ENCODE data around the gene CXADR. TPM values are rescaled to one million over a fixed set of nuclear protein-coding genes. Genes with fewer than 3 reads are reported as not detected.

The CXADR gene
- total and polyA plus RNA-seq, 4 donors, result 6.3 to 40.2 (median 18.8) TPM

DNA sequence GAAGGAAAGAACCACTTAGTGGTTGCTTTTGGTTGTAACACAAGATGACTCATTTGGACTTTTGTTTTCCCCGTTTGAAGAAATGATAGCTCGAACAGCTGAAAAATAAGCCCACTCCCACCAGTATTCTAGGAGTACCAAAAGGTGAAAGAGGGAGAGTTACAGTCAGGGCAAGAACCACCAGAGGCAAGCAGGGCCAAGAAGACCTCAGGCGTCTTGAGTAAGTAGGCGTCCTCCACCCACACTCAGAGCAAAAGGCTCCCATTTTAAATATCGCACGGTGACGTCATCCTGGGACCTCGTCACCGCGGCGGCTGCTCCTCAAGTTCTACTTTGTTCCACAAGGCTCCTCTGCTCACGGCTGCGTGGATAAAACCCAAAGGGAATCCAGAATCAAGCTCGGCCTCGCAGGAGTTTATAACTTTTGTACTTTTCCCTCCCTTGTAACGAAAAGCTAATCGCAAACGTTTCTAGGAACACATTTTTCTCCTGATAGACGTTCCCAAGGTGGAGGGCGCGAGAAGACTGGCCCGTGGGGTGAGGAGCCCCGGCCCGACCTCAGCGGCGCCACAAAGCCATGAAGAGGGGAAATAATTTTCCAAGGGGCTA is 98.7 kb downstream of the CXADR start:
- Histone ChIP-seq H3K4me3 (peak overlapping the region; percentile 91), H3K4me1 (ENCODE audit: control insufficient read depth in 5 of 5, insufficient read depth in 5 of 5, low read length in 5 of 5) (peaks cover 0 to 11% (median 2%) of the 10 kb centered on the region in 5 donors), H3K27me3 (ENCODE audit: control insufficient read depth in 3 of 3, insufficient read depth in 3 of 3, low read length in 2 of 3) (no peaks in the 10 kb centered on the region), H3K36me3 (ENCODE audit: control insufficient read depth in 4 of 4, insufficient read depth in 4 of 4, low read length in 4 of 4) (peaks cover 0 to 11% (median 3%) of the 10 kb centered on the region in 4 donors), H3K9ac (ENCODE audit: insufficient read depth in 1 of 2, low read length in 2 of 2) (peak overlapping the region; percentile 99 to 100), H3K9me3 (ENCODE audit: control insufficient read depth in 4 of 4, insufficient read depth in 3 of 4, low read length in 3 of 4) (no peaks in the 10 kb centered on the region), H3K27ac (ENCODE audit: low read depth in 1 of 2, low read length in 1 of 2) (peak overlapping the region; percentile 74 to 96)
- DNase-seq, result peak; percentile 90 to 95 (median 95)
- TF ChIP-seq, protein P1, sequence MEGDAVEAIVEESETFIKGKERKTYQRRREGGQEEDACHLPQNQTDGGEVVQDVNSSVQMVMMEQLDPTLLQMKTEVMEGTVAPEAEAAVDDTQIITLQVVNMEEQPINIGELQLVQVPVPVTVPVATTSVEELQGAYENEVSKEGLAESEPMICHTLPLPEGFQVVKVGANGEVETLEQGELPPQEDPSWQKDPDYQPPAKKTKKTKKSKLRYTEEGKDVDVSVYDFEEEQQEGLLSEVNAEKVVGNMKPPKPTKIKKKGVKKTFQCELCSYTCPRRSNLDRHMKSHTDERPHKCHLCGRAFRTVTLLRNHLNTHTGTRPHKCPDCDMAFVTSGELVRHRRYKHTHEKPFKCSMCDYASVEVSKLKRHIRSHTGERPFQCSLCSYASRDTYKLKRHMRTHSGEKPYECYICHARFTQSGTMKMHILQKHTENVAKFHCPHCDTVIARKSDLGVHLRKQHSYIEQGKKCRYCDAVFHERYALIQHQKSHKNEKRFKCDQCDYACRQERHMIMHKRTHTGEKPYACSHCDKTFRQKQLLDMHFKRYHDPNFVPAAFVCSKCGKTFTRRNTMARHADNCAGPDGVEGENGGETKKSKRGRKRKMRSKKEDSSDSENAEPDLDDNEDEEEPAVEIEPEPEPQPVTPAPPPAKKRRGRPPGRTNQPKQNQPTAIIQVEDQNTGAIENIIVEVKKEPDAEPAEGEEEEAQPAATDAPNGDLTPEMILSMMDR (IDR thresholded peaks at IDR 0.05; ENCODE audit: control extremely low read depth, extremely low read depth), result no peak
- 1% methylated on average over 26 of the region's 26 CpGs for WGBS, 2 donors
- ATAC-seq (ENCODE audit: insufficient read depth, low FRiP score), result peak; percentile 29

DNA sequence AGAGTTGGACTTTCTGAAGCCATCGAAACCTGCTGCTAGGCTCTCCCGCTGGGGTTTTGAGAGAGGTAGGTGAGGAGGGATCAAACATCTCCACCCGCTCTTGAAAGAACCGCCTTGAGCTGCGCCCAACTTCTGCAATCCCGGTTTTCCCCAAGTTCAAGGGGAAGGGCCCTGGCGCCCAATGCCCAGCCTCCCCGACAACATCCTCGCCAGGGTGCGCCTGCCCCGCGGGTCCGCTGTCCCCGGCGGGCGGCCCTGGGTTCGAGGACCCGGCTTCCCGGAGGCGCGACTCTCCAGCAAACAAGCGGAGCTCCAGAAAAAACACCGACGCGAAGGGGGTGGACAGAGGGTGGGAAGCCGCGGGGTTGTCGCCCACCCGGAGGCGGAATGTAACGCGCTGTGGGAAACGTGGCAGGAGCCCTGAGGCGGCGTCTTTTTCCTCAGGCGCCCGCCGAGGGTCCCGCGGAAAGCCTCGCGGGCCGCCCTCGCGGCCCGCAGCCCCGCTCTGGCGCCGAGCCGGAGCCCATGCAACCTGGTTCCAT is 99.3 kb downstream of the CXADR start:
- H3K4me1 ChIP-seq (ENCODE audit: control insufficient read depth in 5 of 5, insufficient read depth in 5 of 5, low read length in 5 of 5), result peaks cover 0 to 11% (median 3%) of the 10 kb centered on the region in 5 donors
- H3K4me3 ChIP-seq, result peak overlapping the region; percentile 91
- DNase-seq (peak in 2 of 3 donors; percentile 62 to 64), ATAC-seq (ENCODE audit: insufficient read depth, low FRiP score) (peak; percentile 41)
- H3K27me3 ChIP-seq (ENCODE audit: control insufficient read depth in 3 of 3, insufficient read depth in 3 of 3, low read length in 2 of 3), result no peaks in the 10 kb centered on the region
- TF ChIP-seq, protein P1 (IDR thresholded peaks at IDR 0.05; ENCODE audit: control extremely low read depth, extremely low read depth), result no peak
- H3K36me3 ChIP-seq (ENCODE audit: control insufficient read depth in 4 of 4, insufficient read depth in 4 of 4, low read length in 4 of 4), result peaks cover 0 to 11% (median 3%) of the 10 kb centered on the region in 4 donors
- 0 to 1% methylated on average over 49 to 50 of the region's 50 CpGs for WGBS, 2 donors
- H3K27ac ChIP-seq (ENCODE audit: low read depth in 1 of 2, low read length in 1 of 2), result peak overlapping the region; percentile 74 to 96
- no peaks in the 10 kb centered on the region for H3K9me3 ChIP-seq (ENCODE audit: control insufficient read depth in 4 of 4, insufficient read depth in 3 of 4, low read length in 3 of 4)
- peak overlapping the region; percentile 99 to 100 for H3K9ac ChIP-seq (ENCODE audit: insufficient read depth in 1 of 2, low read length in 2 of 2)

DNA sequence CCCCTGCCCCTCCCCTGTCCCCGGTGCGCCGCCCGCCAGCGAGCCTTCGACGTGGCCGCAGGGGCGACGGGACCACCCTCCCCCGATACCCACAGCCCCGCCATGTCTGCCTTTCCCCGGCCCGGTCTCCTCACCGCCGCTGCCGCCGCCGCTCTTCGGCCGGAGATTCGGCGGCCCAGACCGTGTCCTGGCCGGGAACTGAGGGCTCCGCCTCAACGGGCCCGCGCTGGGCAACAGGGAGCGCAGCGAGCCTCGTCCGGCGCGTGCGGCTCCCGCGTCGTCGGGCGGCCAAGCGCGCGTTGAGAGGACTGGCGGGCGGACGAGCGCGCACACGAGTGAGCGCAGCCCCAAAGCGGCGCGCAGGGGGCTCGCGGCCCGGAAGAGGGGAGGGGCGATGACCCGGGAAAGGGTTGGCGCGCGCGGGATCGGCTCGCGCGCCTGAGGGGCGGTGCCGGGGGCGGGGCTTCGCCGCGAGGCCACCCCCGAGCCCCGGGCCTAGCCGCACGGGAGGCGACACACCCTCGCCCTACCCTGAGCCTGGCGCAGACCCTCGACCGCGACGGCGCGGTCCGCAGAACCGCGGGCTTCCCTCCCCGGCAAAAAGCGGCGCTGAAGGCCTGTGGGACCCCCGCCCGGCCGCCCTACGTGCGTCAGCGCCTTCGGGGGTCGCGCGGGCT is 99.9 kb downstream of the CXADR start, which contains the start of gene BTG3:
Gene BTG3 (minus strand): TSS at position 337 of the 677 bp plus-strand sequence. CDS start 3,757 bp downstream, outside the sequence.
- H3K4me3 ChIP-seq, result peak within 1 kb of the TSS; percentile 91
- DNase-seq, result peak; percentile 88 to 94 (median 88)
- H3K36me3 ChIP-seq (ENCODE audit: control insufficient read depth in 4 of 4, insufficient read depth in 4 of 4, low read length in 4 of 4), result peaks cover 0 to 6% (median 3%) of the 10 kb centered on the region in 4 donors
- H3K27me3 ChIP-seq (ENCODE audit: control insufficient read depth in 3 of 3, insufficient read depth in 3 of 3, low read length in 2 of 3), result no peaks in the 10 kb centered on the region
- peak; percentile 95 for ATAC-seq (ENCODE audit: insufficient read depth, low FRiP score)
- peak within 1 kb of the TSS; percentile 99 to 100 for H3K9ac ChIP-seq (ENCODE audit: insufficient read depth in 1 of 2, low read length in 2 of 2)
- peaks cover 0 to 11% (median 3%) of the 10 kb centered on the region in 5 donors for H3K4me1 ChIP-seq (ENCODE audit: control insufficient read depth in 5 of 5, insufficient read depth in 5 of 5, low read length in 5 of 5)
- no peaks in the 10 kb centered on the region for H3K9me3 ChIP-seq (ENCODE audit: control insufficient read depth in 4 of 4, insufficient read depth in 3 of 4, low read length in 3 of 4)
- peak within 1 kb of the TSS; percentile 74 to 96 for H3K27ac ChIP-seq (ENCODE audit: low read depth in 1 of 2, low read length in 1 of 2)
- TF ChIP-seq, protein P1 (IDR thresholded peaks at IDR 0.05; ENCODE audit: control extremely low read depth, extremely low read depth), result no peak
- 1% methylated on average over 56 to 102 of the region's 102 CpGs for WGBS, 2 donors
